Muscle layer of duodenum (tissue), 2 donors: ENCODE measurements around the gene CSF2.

Source experiments
- H3K27ac ChIP-seq: one replicate; pipeline ENCODE4 v1.7.0; 2013; ENCODE audit warnings: mild to moderate bottlenecking, low read length
- H3K27me3 ChIP-seq: one replicate; pipeline ENCODE4 v1.7.0; 2013; ENCODE audit warnings: low read depth, mild to moderate bottlenecking, control low read depth, low read length
- H3K36me3 ChIP-seq, 2 donors: one replicate each; pipeline ENCODE4 v1.7.0; 2013; ENCODE audit warnings: low read length in 2 of 2, control low read depth in 1 of 2, mild to moderate bottlenecking in 1 of 2; ENCODE audit not compliant: insufficient read depth in 2 of 2, control insufficient read depth in 1 of 2
- H3K4me1 ChIP-seq, 2 donors: one replicate each; pipeline ENCODE4 v1.7.0; 2013; ENCODE audit warnings: low read length in 2 of 2, mild to moderate bottlenecking in 2 of 2, control low read depth in 1 of 2, moderate library complexity in 1 of 2; ENCODE audit not compliant: insufficient read depth in 2 of 2, control insufficient read depth in 1 of 2
- H3K4me3 ChIP-seq, 2 donors: one replicate each; pipeline ENCODE4 v1.7.0; 2013; ENCODE audit warnings: low read length in 2 of 2, low read depth in 1 of 2, mild to moderate bottlenecking in 1 of 2
- H3K9me3 ChIP-seq, 2 donors: one replicate each; pipeline ENCODE4 v1.7.0; 2013; ENCODE audit warnings: low read length in 2 of 2, control low read depth in 1 of 2, mild to moderate bottlenecking in 1 of 2; ENCODE audit not compliant: control insufficient read depth in 1 of 2
- donor health status: healthy.

The CSF2 gene

DNA sequence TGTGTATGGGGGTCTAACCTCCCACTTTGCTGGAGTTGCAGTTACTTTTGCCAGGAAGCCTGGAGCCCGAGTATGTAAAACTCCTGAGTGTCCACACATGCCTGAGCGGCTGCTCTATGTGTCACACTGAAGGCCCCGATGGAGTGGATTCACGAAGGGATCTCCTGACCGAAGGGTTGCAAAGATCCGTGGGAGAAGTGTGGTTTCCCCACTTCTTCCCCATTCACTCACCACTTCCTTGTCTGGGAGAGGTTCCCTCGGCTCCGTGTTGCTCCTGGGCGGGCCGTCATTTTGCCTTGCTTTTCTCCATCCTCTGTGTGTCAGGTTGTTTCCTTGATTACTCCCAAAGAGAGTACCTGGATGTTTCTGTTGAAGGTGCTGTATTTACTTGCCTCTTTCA lies 29.4 kb upstream of the CSF2 start:
- Histone ChIP-seq H3K9me3 (no peaks in the 10 kb centered on the region), H3K27me3 (no peaks in the 10 kb centered on the region), H3K27ac (no peak overlapping the region), H3K4me3 (no peak overlapping the region), H3K36me3 (no peaks in the 10 kb centered on the region), H3K4me1 (no peaks in the 10 kb centered on the region)

DNA sequence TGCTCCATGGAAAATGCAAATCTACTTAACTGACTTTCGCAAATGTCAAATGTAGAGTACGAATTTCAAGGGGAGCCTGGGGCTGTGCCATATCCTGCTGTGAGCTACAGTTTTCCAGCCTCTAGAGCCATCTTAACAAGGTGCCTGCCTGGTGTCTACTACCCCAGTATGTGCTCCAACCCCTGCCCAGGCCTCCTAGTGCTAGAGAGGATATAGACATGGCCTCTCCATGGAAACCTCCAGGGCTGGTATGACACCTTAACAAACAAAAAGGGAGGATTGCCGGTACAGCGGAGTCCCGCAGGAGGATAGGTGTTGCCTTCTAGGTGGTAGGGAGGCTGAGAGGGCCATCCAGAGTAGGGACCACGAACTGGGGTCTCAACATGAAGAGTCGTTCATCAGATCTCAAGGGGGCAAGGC lies 26.7 kb upstream of the CSF2 start:
- Histone ChIP-seq H3K27me3 (no peaks in the 10 kb centered on the region), H3K4me3 (no peak overlapping the region), H3K36me3 (no peaks in the 10 kb centered on the region), H3K27ac (no peak overlapping the region), H3K9me3 (no peaks in the 10 kb centered on the region), H3K4me1 (no peaks in the 10 kb centered on the region)

- Histone ChIP-seq H3K9me3 (no peaks in the 10 kb centered on the region), H3K36me3 (no peaks in the 10 kb centered on the region), H3K27ac (no peak overlapping the region), H3K4me1 (no peaks in the 10 kb centered on the region), H3K27me3 (no peaks in the 10 kb centered on the region), H3K4me3 (no peak overlapping the region)
Observed at GRCh38 chr5:132049093-132049492, 24.5 kb upstream of the CSF2 start.

GRCh38 chr5:132049559-132049958 lies 24.0 kb upstream of the CSF2 start:
- no peaks in the 10 kb centered on the region for H3K4me1 ChIP-seq

GRCh38 chr5:132050136-132050535 lies 23.5 kb upstream of the CSF2 start:
- Histone ChIP-seq H3K4me3 (no peak overlapping the region), H3K9me3 (no peaks in the 10 kb centered on the region), H3K27me3 (no peaks in the 10 kb centered on the region), H3K4me1 (no peaks in the 10 kb centered on the region), H3K36me3 (no peaks in the 10 kb centered on the region), H3K27ac (no peak overlapping the region)

More at GRCh38 chr5:132049559-132049958, 24.0 kb upstream of the CSF2 start:
- no peaks in the 10 kb centered on the region for H3K27me3 ChIP-seq
- no peak overlapping the region for H3K27ac ChIP-seq
- no peaks in the 10 kb centered on the region for H3K9me3 ChIP-seq
- H3K36me3 ChIP-seq, result no peaks in the 10 kb centered on the region
- no peak overlapping the region for H3K4me3 ChIP-seq

- no peaks in the 10 kb centered on the region for H3K27me3 ChIP-seq
- H3K27ac ChIP-seq, result no peak overlapping the region
- no peaks in the 10 kb centered on the region for H3K9me3 ChIP-seq
- H3K4me1 ChIP-seq, result no peaks in the 10 kb centered on the region
- no peak overlapping the region for H3K4me3 ChIP-seq
- no peaks in the 10 kb centered on the region for H3K36me3 ChIP-seq
Observed at GRCh38 chr5:132050661-132051552, 22.7 kb upstream of the CSF2 start.

DNA sequence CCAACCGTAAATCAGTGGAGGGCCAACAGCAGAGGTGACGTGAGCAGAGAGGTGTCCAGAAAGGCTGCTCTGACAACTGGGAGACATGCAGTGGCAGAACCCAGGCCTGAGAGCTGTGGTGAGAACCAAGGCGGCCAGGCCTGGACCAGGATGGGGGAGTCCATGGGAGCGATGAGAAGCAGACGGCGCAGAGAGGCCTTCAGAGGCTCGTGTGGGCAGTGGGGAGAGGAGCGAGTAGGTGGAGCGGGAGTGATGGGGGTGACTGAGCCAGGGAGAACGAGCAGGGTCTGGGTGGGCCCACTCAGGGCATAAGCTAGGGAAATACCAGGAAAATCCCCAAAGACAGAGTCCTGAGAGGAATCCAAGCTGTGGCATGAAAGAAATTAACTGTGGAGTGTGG lies 21.1 kb upstream of the CSF2 start:
- Histone ChIP-seq H3K36me3 (no peaks in the 10 kb centered on the region), H3K4me3 (no peak overlapping the region), H3K27ac (no peak overlapping the region), H3K27me3 (no peaks in the 10 kb centered on the region), H3K9me3 (no peaks in the 10 kb centered on the region), H3K4me1 (no peaks in the 10 kb centered on the region)

DNA sequence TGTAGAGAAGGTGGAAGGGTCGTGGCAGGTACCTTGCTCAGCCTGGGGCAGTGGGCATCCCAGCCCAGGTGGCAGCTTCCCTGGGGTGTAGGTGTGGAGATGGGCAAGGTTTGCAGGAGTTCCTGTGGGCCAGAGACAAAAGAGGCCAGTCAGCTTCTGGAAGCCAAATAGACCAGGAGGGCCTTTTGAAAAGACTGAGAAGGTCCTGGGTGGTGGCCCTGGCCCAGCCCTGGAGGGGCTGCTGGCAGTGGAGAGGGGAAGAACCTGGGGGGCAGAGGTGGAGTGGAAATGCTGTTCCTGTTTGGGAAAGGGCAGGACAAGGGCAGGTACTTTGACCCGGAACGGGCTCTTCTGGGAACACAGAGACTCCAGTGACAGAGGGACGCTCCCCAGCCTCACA lies 20.1 kb upstream of the CSF2 start:
- no peak overlapping the region for H3K27ac ChIP-seq
- no peak overlapping the region for H3K4me3 ChIP-seq
- H3K4me1 ChIP-seq, result no peaks in the 10 kb centered on the region
- H3K27me3 ChIP-seq, result no peaks in the 10 kb centered on the region
- no peaks in the 10 kb centered on the region for H3K9me3 ChIP-seq
- H3K36me3 ChIP-seq, result no peaks in the 10 kb centered on the region

DNA sequence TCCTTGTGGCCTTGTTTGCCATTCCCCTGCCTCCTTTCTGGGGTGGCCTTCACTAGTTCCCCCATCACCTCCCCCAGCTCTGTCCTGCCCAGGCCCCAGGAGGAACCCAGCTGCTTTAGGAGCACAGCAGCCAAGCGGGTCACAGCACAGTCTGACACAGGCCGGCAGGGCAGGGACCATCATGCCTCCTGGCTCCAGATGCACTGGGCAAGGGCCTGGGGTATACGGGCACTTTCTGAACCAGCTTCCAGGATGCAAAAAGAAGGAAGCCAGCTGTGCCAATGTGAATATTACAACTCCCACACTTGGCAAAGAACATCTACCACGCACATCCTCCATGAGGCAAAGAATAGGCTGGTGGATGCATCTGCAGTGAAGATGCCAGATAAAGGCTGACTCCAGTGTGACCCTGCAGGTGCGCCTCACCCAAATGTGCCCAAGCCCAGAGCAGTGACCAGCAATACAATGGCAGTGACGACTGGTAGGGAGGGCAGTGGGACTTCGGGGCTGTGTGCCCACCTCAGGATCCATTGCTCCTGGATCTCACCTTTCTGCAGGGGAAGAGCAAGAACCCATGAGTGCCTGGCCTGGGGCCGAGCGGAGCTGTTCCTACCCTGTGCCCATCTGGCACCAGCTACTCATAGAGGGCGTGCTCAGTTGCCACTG lies 19.4 kb upstream of the CSF2 start:
- Histone ChIP-seq H3K4me1 (no peaks in the 10 kb centered on the region), H3K4me3 (no peak overlapping the region)

GRCh38 chr5:132054697-132055440 lies 18.7 kb upstream of the CSF2 start:
- Histone ChIP-seq H3K4me3 (no peak overlapping the region), H3K27ac (no peak overlapping the region), H3K9me3 (no peaks in the 10 kb centered on the region), H3K36me3 (no peaks in the 10 kb centered on the region), H3K27me3 (no peaks in the 10 kb centered on the region), H3K4me1 (no peaks in the 10 kb centered on the region)

More for the DNA sequence above, 19.4 kb upstream of the CSF2 start:
- Histone ChIP-seq H3K9me3 (no peaks in the 10 kb centered on the region), H3K36me3 (no peaks in the 10 kb centered on the region), H3K27me3 (no peaks in the 10 kb centered on the region), H3K27ac (no peak overlapping the region)

- Histone ChIP-seq H3K4me3 (no peak overlapping the region), H3K4me1 (no peaks in the 10 kb centered on the region), H3K27ac (no peak overlapping the region), H3K9me3 (no peaks in the 10 kb centered on the region), H3K36me3 (no peaks in the 10 kb centered on the region), H3K27me3 (no peaks in the 10 kb centered on the region)
Observed at GRCh38 chr5:132055441-132055807, 18.2 kb upstream of the CSF2 start.
